Panc1 (cell line): ENCODE measurements around the gene SNX3. TPM values are rescaled to one million over a fixed set of nuclear protein-coding genes. Genes with fewer than 3 reads are reported as not detected.

Experiments
- ATAC-seq: fragments of 200-7000 bp; cut with Tn5 transposase; 2 replicates; pipeline ENCODE4 v1.9.1; 2020; ENCODE audit warnings: mild to moderate bottlenecking, moderate library complexity
- BruUV-seq: library from RNA; stranded (reverse); fragments of 400-500 nt; replicated peaks from 2 replicates; lab custom pipeline; 2021; lab: Mats Ljungman, UMichigan
- CTCF ChIA-PET: fragments of 300-600 bp; sonication (Branson Sonifier 250); formaldehyde crosslinking; loops from one replicate; lab custom pipeline; 2022; ENCODE audit warnings: antibody characterized with exemption; lab: Charles Lee
- POLR2A ChIA-PET: fragments of 300-600 bp; sonication (Branson Sonifier 250); formaldehyde crosslinking; loops from one replicate; lab custom pipeline; 2022; ENCODE audit warnings: antibody characterized with exemption; lab: Charles Lee
- DNase-seq: peaks from one replicate; pipeline ENCODE4 v3.0.0-alpha.2; 2010; ENCODE audit warnings: low read depth, low spot score
- H3K27ac ChIP-seq: 2 replicates; pipeline ENCODE4 v1.5.1; 2011; ENCODE audit warnings: mild to moderate bottlenecking, low read length, inconsistent platforms
- H3K27me3 ChIP-seq: fragments of 200-500 bp; sonication (Bioruptor generic); 2 replicates; pipeline ENCODE4 v1.6.0; 2014; ENCODE audit warnings: low read length, inconsistent platforms; ENCODE audit not compliant: control insufficient read depth, insufficient read depth
- H3K36me3 ChIP-seq: fragments of 200-500 bp; sonication (Bioruptor generic); 2 replicates; pipeline ENCODE4 v1.5.1; 2014; ENCODE audit warnings: inconsistent platforms, mild to moderate bottlenecking, low read length, moderate library complexity; ENCODE audit not compliant: control insufficient read depth, insufficient read depth
- H3K4me1 ChIP-seq: 2 replicates; pipeline ENCODE4 v1.5.1; 2011; ENCODE audit warnings: inconsistent platforms, mild to moderate bottlenecking, low read length, moderate library complexity; ENCODE audit not compliant: control insufficient read depth, insufficient read depth
- H3K4me3 ChIP-seq, 2 experiments: 2 replicates each; pipeline ENCODE4 v1.5.1; 2011 to 2012; ENCODE audit warnings: low read depth in 2 of 2, low read length in 2 of 2, mild to moderate bottlenecking in 2 of 2, inconsistent platforms in 1 of 2, moderate library complexity in 1 of 2
- H3K9me3 ChIP-seq: fragments of 200-500 bp; sonication (Bioruptor generic); 2 replicates; pipeline ENCODE4 v1.5.1; 2014; ENCODE audit warnings: low read depth, mild to moderate bottlenecking, inconsistent platforms, low read length, moderate library complexity; ENCODE audit not compliant: control insufficient read depth, insufficient read depth
- POLR2AphosphoS5 ChIP-seq: IDR thresholded peaks from 2 replicates; pipeline ENCODE4 v1.6.1; 2012; ENCODE audit warnings: mild to moderate bottlenecking, low read depth, low read length, moderate library complexity
- SIN3A ChIP-seq: IDR thresholded peaks from 2 replicates; pipeline ENCODE4 v1.6.1; 2012; ENCODE audit warnings: low read depth, mild to moderate bottlenecking, low read length, moderate library complexity, borderline replicate concordance; ENCODE audit not compliant: insufficient read depth
- TCF7L2 ChIP-seq: IDR thresholded peaks from 2 replicates; pipeline ENCODE4 v1.6.1; 2011; ENCODE audit warnings: mild to moderate bottlenecking, low read depth, low read length, inconsistent platforms
- in situ Hi-C: cut with HindIII; loops from 2 replicates; pipeline ENCODE4 v1.10.0; 2016; ENCODE audit warnings: low sequenced_read_pairs, low pct_unique_long_range_greater_than_20kb
- intact Hi-C: fragments of 100-400 bp; cut with micrococcal nuclease; formaldehyde crosslinking; loops from one replicate; pipeline ENCODE4 v1.10.0; 2022; ENCODE audit not compliant: unreplicated experiment
- total RNA-seq: library from RNA; stranded (reverse); gene quantifications from one replicate; pipeline ENCODE4 v1.2.1, GENCODE V29; 2021; ENCODE audit not compliant: unreplicated experiment
- TF ChIP-seq, protein P1 (sequence below): fragments of 450-650 bp; IDR thresholded peaks from 2 replicates; pipeline ENCODE4 v1.5.1; 2017; ENCODE audit warnings: mild to moderate bottlenecking
- TF ChIP-seq, protein P2 (sequence below), 2 experiments: IDR thresholded peaks; 2 replicates each; pipeline ENCODE4 v1.6.1; 2011 to 2012; ENCODE audit warnings: low read depth in 2 of 2, control low read depth in 1 of 2, low read length in 1 of 2, mild to moderate bottlenecking in 1 of 2, moderate library complexity in 1 of 2; ENCODE audit not compliant: insufficient read depth in 1 of 2

SNX3 gene
- total RNA-seq, 1 experiment from 2014 or later = 223 TPM

DNA sequence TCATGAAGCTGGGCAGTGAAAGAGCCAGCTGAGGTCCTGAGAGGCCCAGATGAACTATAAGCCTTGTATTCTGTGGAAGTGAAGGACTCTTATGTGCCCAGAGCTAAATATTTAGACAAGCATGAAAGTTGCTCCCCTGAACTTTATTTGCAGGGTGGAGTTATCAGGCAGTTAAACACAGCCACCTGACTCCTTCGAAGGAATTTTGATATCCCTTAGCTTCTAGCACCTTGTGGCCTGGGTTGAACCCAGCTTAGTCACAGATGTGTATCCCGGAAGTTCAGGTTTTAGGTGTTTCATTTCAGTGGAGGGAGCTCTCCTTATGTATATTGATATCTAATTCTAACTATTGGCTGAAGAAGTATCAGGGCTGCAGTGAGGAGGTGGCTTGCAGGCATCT lies 74.6 kb downstream of the SNX3 start:
- no peak overlapping the region for H3K4me3 ChIP-seq
- H3K4me1 ChIP-seq = no peaks in the 10 kb centered on the region
- TF ChIP-seq SIN3A (no peak), POLR2AphosphoS5 (no peak), TCF7L2 (no peak)
- TF ChIP-seq, protein P1, sequence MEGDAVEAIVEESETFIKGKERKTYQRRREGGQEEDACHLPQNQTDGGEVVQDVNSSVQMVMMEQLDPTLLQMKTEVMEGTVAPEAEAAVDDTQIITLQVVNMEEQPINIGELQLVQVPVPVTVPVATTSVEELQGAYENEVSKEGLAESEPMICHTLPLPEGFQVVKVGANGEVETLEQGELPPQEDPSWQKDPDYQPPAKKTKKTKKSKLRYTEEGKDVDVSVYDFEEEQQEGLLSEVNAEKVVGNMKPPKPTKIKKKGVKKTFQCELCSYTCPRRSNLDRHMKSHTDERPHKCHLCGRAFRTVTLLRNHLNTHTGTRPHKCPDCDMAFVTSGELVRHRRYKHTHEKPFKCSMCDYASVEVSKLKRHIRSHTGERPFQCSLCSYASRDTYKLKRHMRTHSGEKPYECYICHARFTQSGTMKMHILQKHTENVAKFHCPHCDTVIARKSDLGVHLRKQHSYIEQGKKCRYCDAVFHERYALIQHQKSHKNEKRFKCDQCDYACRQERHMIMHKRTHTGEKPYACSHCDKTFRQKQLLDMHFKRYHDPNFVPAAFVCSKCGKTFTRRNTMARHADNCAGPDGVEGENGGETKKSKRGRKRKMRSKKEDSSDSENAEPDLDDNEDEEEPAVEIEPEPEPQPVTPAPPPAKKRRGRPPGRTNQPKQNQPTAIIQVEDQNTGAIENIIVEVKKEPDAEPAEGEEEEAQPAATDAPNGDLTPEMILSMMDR = no peak
- TF ChIP-seq, protein P2, sequence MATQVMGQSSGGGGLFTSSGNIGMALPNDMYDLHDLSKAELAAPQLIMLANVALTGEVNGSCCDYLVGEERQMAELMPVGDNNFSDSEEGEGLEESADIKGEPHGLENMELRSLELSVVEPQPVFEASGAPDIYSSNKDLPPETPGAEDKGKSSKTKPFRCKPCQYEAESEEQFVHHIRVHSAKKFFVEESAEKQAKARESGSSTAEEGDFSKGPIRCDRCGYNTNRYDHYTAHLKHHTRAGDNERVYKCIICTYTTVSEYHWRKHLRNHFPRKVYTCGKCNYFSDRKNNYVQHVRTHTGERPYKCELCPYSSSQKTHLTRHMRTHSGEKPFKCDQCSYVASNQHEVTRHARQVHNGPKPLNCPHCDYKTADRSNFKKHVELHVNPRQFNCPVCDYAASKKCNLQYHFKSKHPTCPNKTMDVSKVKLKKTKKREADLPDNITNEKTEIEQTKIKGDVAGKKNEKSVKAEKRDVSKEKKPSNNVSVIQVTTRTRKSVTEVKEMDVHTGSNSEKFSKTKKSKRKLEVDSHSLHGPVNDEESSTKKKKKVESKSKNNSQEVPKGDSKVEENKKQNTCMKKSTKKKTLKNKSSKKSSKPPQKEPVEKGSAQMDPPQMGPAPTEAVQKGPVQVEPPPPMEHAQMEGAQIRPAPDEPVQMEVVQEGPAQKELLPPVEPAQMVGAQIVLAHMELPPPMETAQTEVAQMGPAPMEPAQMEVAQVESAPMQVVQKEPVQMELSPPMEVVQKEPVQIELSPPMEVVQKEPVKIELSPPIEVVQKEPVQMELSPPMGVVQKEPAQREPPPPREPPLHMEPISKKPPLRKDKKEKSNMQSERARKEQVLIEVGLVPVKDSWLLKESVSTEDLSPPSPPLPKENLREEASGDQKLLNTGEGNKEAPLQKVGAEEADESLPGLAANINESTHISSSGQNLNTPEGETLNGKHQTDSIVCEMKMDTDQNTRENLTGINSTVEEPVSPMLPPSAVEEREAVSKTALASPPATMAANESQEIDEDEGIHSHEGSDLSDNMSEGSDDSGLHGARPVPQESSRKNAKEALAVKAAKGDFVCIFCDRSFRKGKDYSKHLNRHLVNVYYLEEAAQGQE (IDR thresholded peaks at IDR 0.05; ENCODE audit: insufficient read depth in 1 of 2, low read depth in 2 of 2, low read length in 1 of 2) = no peak
- in situ Hi-C loops = no loop called here
- no peak overlapping the region for H3K27ac ChIP-seq
- H3K36me3 ChIP-seq = no peaks in the 10 kb centered on the region
- no TSS peak for BruUV-seq
- POLR2A ChIA-PET = no interaction called here
- intact Hi-C loops = no loop called here
- no peaks in the 10 kb centered on the region for H3K9me3 ChIP-seq
- CTCF ChIA-PET = no interaction called here
- H3K27me3 ChIP-seq = peaks cover 8% of the 10 kb centered on the region
- ATAC-seq = no peak
- DNase-seq = no peak

DNA sequence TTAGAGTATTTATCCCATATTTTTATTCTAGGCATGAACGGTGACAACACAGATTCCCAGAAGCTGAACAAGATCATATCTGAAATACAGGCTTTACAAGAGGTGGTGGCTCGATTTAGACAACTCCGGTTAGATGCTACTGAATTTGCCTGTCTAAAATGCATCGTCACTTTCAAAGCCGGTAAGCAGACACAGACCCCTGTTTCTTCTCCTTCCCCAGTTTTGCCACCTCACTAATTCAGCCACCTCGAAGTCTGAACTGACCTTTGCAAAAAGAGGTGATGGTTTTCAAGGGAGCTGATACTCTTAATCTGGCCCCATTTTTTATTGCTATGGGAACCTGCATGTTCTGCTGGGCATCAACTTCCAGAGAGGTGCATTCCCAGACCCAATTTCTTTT lies 80.1 kb downstream of the SNX3 start:
- in situ Hi-C loops = no loop called here
- POLR2A ChIA-PET = no interaction called here

More for the DNA sequence above, 80.1 kb downstream of the SNX3 start:
- H3K27me3 ChIP-seq = peaks cover 4% of the 10 kb centered on the region; the same call in 1 of the 2 replicates
- BruUV-seq = no TSS peak
- no peaks in the 10 kb centered on the region for H3K36me3 ChIP-seq
- CTCF ChIA-PET = no interaction called here
- TF ChIP-seq, protein P2 (IDR thresholded peaks at IDR 0.05; ENCODE audit: insufficient read depth in 1 of 2, low read depth in 2 of 2, low read length in 1 of 2) = no peak
- no peak for TF ChIP-seq SIN3A
- TF ChIP-seq, protein P1 = no peak
- TF ChIP-seq POLR2AphosphoS5 = no peak
- TF ChIP-seq TCF7L2 = no peak
- H3K27ac ChIP-seq = no peak overlapping the region
- H3K4me3 ChIP-seq = no peak overlapping the region
- DNase-seq (no peak), ATAC-seq (no peak)
- no peaks in the 10 kb centered on the region; the same call in 1 of the 2 replicates for H3K4me1 ChIP-seq
- H3K9me3 ChIP-seq = no peaks in the 10 kb centered on the region
- intact Hi-C loops = no loop called here
